H9 (cell line): ENCODE results near the gene RPL39L. TPM values are rescaled to one million over a fixed set of nuclear protein-coding genes. Genes with fewer than 3 reads are reported as not detected.

Experiments used
- DNase-seq: peaks from one replicate; pipeline ENCODE4 v3.0.0-alpha.2; 2017
- H2AFZ ChIP-seq: one replicate; pipeline ENCODE4 v1.6.1; 2013; ENCODE audit warnings: mild to moderate bottlenecking, low read length, control low read depth, moderate library complexity
- H2AK5ac ChIP-seq: 2 replicates; pipeline ENCODE4 v1.6.1; 2013; ENCODE audit warnings: low read length, control low read depth, mixed read lengths; ENCODE audit not compliant: insufficient read length
- H2BK120ac ChIP-seq: one replicate; pipeline ENCODE4 v1.6.1; 2013; ENCODE audit warnings: low read depth, mild to moderate bottlenecking, low read length, control low read depth, inconsistent platforms; ENCODE audit not compliant: poor library complexity, severe bottlenecking
- H2BK12ac ChIP-seq: 2 replicates; pipeline ENCODE4 v1.6.1; 2013; ENCODE audit warnings: low read length, control low read depth, mixed read lengths, low read depth; ENCODE audit not compliant: insufficient read length
- H2BK15ac ChIP-seq: 2 replicates; pipeline ENCODE4 v1.6.1; 2013; ENCODE audit warnings: low read depth, low read length, control low read depth
- H2BK20ac ChIP-seq: one replicate; pipeline ENCODE4 v1.6.1; 2013; ENCODE audit warnings: low read depth, mild to moderate bottlenecking, low read length, control low read depth, inconsistent platforms; ENCODE audit not compliant: poor library complexity, severe bottlenecking
- H2BK5ac ChIP-seq: 2 replicates; pipeline ENCODE4 v1.6.1; 2013; ENCODE audit warnings: low read length, control low read depth, mixed read lengths; ENCODE audit not compliant: insufficient read length
- H3K14ac ChIP-seq: 2 replicates; pipeline ENCODE4 v1.6.1; 2013; ENCODE audit warnings: low read length, control low read depth; ENCODE audit not compliant: insufficient read depth
- H3K18ac ChIP-seq: 2 replicates; pipeline ENCODE4 v1.6.1; 2013; ENCODE audit warnings: low read depth, mild to moderate bottlenecking, mixed read lengths, low read length, control low read depth; ENCODE audit not compliant: insufficient read length
- H3K23ac ChIP-seq: 2 replicates; pipeline ENCODE4 v1.6.1; 2013; ENCODE audit warnings: low read length, control low read depth, mixed read lengths, low read depth; ENCODE audit not compliant: insufficient read length
- H3K23me2 ChIP-seq: 2 replicates; pipeline ENCODE4 v1.6.1; 2013; ENCODE audit warnings: low read depth, mild to moderate bottlenecking, mixed read lengths, low read length, control low read depth; ENCODE audit not compliant: insufficient read length, poor library complexity, severe bottlenecking
- H3K27ac ChIP-seq: 2 replicates; pipeline ENCODE4 v1.5.1; 2013; ENCODE audit warnings: low read length, control low read depth, mixed read lengths, low read depth; ENCODE audit not compliant: insufficient read length
- H3K27me3 ChIP-seq: 2 replicates; pipeline ENCODE4 v1.6.1; 2013; ENCODE audit warnings: low read length, control low read depth, inconsistent platforms; ENCODE audit not compliant: insufficient read depth
- H3K4ac ChIP-seq: 2 replicates; pipeline ENCODE4 v1.6.1; 2013; ENCODE audit warnings: low read depth, mild to moderate bottlenecking, control low read depth, inconsistent platforms, low read length, moderate library complexity
- H3K4me1 ChIP-seq: 2 replicates; pipeline ENCODE4 v1.6.1; 2013; ENCODE audit warnings: low read length, control low read depth, inconsistent platforms; ENCODE audit not compliant: insufficient read depth
- H3K4me2 ChIP-seq: 2 replicates; pipeline ENCODE4 v1.6.1; 2013; ENCODE audit warnings: low read length, control low read depth, mixed read lengths; ENCODE audit not compliant: insufficient read length, insufficient read depth
- H3K56ac ChIP-seq: 2 replicates; pipeline ENCODE4 v1.6.1; 2013; ENCODE audit warnings: low read depth, mild to moderate bottlenecking, mixed read lengths, low read length, control low read depth; ENCODE audit not compliant: insufficient read length
- H3K79me1 ChIP-seq: 2 replicates; pipeline ENCODE4 v1.6.1; 2013; ENCODE audit warnings: low read depth, mild to moderate bottlenecking, moderate library complexity, low read length, control low read depth, inconsistent platforms; ENCODE audit not compliant: insufficient read depth, poor library complexity, severe bottlenecking
- H3K79me2 ChIP-seq: 2 replicates; pipeline ENCODE4 v1.6.1; 2013; ENCODE audit warnings: low read length, control low read depth, inconsistent platforms; ENCODE audit not compliant: insufficient read depth
- H3K9ac ChIP-seq: 2 replicates; pipeline ENCODE4 v1.6.1; 2013; ENCODE audit warnings: low read length, control low read depth, mixed read lengths; ENCODE audit not compliant: insufficient read length; ENCODE audit errors: extremely low read depth
- H3K9me3 ChIP-seq: one replicate; pipeline ENCODE4 v1.6.1; 2013; ENCODE audit warnings: low read depth, low read length, inconsistent platforms; ENCODE audit not compliant: control insufficient read depth
- H3T11ph ChIP-seq: one replicate; pipeline ENCODE4 v1.6.1; 2013; ENCODE audit warnings: mild to moderate bottlenecking, low read length, control low read depth, inconsistent platforms
- H4K20me1 ChIP-seq: one replicate; pipeline ENCODE4 v1.6.1; 2013; ENCODE audit not compliant: control insufficient read depth, insufficient read length, insufficient read depth
- H4K5ac ChIP-seq: 2 replicates; pipeline ENCODE4 v1.6.1; 2013; ENCODE audit warnings: low read depth, mild to moderate bottlenecking, mixed read lengths, low read length, control low read depth; ENCODE audit not compliant: insufficient read length
- H4K8ac ChIP-seq: replicated peaks from 2 replicates; pipeline ENCODE4 v1.6.1; 2013; ENCODE audit warnings: low read length, control low read depth, mixed read lengths, low read depth; ENCODE audit not compliant: insufficient read length
- H4K91ac ChIP-seq: 2 replicates; pipeline ENCODE4 v1.6.1; 2013; ENCODE audit warnings: low read depth, mild to moderate bottlenecking, moderate library complexity, mixed read lengths, low read length, control low read depth; ENCODE audit not compliant: insufficient read length
- H3K27ac Mint-ChIP-seq, 3 experiments: 2 replicates in 2 of 3; 3 replicates in 1 of 3; pipeline ENCODE4 v1.8.0; 2020 to 2021; ENCODE audit warnings: mixed read lengths in 3 of 3, mild to moderate bottlenecking in 1 of 3, moderate library complexity in 1 of 3
- H3K27me3 Mint-ChIP-seq: 2 replicates; pipeline ENCODE4 v1.8.0; 2021; ENCODE audit warnings: low read depth, mild to moderate bottlenecking, moderate library complexity, mixed read lengths
- H3K36me3 Mint-ChIP-seq, 3 experiments: 2 replicates in 2 of 3; 3 replicates in 1 of 3; pipeline ENCODE4 v1.8.0; 2020 to 2021; ENCODE audit warnings: low read depth in 3 of 3, mixed read lengths in 3 of 3; ENCODE audit not compliant: insufficient read depth in 1 of 3
- H3K4me1 Mint-ChIP-seq, 2 experiments: 2 replicates each; pipeline ENCODE4 v1.8.0; 2020; ENCODE audit warnings: mixed read lengths in 2 of 2
- H3K4me3 Mint-ChIP-seq, 2 experiments: 2 replicates in 1 of 2; 3 replicates in 1 of 2; pipeline ENCODE4 v1.8.0; 2020 to 2021; ENCODE audit warnings: mild to moderate bottlenecking in 2 of 2, mixed read lengths in 2 of 2, moderate library complexity in 1 of 2
- H3K9me3 Mint-ChIP-seq, 2 experiments: 2 replicates in 1 of 2; 3 replicates in 1 of 2; pipeline ENCODE4 v1.8.0; 2020; ENCODE audit warnings: mild to moderate bottlenecking in 2 of 2, mixed read lengths in 2 of 2, moderate library complexity in 1 of 2
- WGBS: extraction: QIAGEN DNeasy Blood & Tissue Kit; methylation state at CpG from one replicate; pipeline ENCODE4 v1.1.7; 2013; ENCODE audit warnings: missing lambda C conversion rate, low lambda C conversion rate, mixed read lengths; ENCODE audit not compliant: insufficient read length; ENCODE audit errors: extremely low coverage; 5-methylcytosine and 5-hydroxymethylcytosine counted together
- total RNA-seq: library from RNA; stranded (reverse); gene quantifications from 2 replicates; pipeline ENCODE4 v1.2.1, GENCODE V29; 2021
- TF ChIP-seq, protein P1 (sequence below): fragments of 200-600 bp; sonication (generic); conservative IDR thresholded peaks from 3 replicates; pipeline ENCODE4 v1.8.0; 2021; ENCODE audit warnings: antibody characterized with exemption, mild to moderate bottlenecking

The RPL39L gene
- total RNA-seq, 1 experiment from 2014 or later: 71.7 TPM

DNA sequence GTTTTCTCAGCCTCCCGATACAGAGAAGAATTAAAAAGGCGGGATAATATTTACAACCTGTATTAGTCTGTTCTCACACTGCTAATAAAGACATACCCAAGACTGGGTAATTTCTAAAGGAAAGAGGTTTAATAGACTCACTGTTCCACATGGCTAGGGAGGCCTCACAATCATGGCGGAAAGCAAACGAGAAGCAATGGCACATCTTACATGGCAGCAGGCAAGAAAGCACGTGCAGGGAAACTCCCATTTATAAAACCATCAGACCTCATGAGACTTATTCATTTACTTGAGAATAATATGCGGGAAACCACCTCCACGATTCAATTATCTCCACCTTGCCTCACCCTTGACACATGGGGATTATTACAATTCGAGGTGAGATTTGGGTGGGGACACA lies 27.5 kb upstream of the RPL39L start:
- no peak for DNase-seq

More for the DNA sequence above, 27.5 kb upstream of the RPL39L start:
- Histone ChIP-seq H3K79me2 (no peaks in the 10 kb centered on the region), H3K27ac (no peak overlapping the region), H4K8ac (no peak overlapping the region), H3K4me1 (peaks cover 8% of the 10 kb centered on the region; the same call in 1 of the 2 replicates), H3K23me2 (no peaks in the 10 kb centered on the region), H2AK5ac (no peak overlapping the region), H4K5ac (no peak overlapping the region), H4K20me1 (no peaks in the 10 kb centered on the region), H2AFZ (no peak overlapping the region), H2BK120ac (no peak overlapping the region), H2BK5ac (no peak overlapping the region), H2BK20ac (no peak overlapping the region), H2BK15ac (no peak overlapping the region), H3K14ac (no peak overlapping the region), H3K79me1 (no peaks in the 10 kb centered on the region), H3T11ph (no peak overlapping the region), H3K4ac (no peak overlapping the region), H3K9me3 (no peaks in the 10 kb centered on the region), H3K23ac (no peak overlapping the region), H3K27me3 (no peaks in the 10 kb centered on the region), H2BK12ac (no peak overlapping the region), H3K4me2 (no peak overlapping the region), H3K9ac (no peak overlapping the region), H3K56ac (no peak overlapping the region), H3K18ac (no peak overlapping the region), H4K91ac (no peak overlapping the region)
- H3K4me1 Mint-ChIP-seq: peaks cover 35 to 64% of the 10 kb centered on the region in 2 experiments
- peak overlapping the region in 1 of 3 experiments; percentile 55; a peak in 1 of 7 replicates for H3K27ac Mint-ChIP-seq
- no peak overlapping the region for H3K4me3 Mint-ChIP-seq
- H3K27me3 Mint-ChIP-seq: no peaks in the 10 kb centered on the region
- TF ChIP-seq, protein P1, sequence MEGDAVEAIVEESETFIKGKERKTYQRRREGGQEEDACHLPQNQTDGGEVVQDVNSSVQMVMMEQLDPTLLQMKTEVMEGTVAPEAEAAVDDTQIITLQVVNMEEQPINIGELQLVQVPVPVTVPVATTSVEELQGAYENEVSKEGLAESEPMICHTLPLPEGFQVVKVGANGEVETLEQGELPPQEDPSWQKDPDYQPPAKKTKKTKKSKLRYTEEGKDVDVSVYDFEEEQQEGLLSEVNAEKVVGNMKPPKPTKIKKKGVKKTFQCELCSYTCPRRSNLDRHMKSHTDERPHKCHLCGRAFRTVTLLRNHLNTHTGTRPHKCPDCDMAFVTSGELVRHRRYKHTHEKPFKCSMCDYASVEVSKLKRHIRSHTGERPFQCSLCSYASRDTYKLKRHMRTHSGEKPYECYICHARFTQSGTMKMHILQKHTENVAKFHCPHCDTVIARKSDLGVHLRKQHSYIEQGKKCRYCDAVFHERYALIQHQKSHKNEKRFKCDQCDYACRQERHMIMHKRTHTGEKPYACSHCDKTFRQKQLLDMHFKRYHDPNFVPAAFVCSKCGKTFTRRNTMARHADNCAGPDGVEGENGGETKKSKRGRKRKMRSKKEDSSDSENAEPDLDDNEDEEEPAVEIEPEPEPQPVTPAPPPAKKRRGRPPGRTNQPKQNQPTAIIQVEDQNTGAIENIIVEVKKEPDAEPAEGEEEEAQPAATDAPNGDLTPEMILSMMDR: no peak
- WGBS: no CpG with 5 or more reads among the region's 8 CpGs
- peaks cover 6 to 35% (median 7%) of the 10 kb centered on the region in 3 experiments for H3K36me3 Mint-ChIP-seq
- peaks cover 0 to 7% of the 10 kb centered on the region in 2 experiments; a peak in 3 of 5 replicates for H3K9me3 Mint-ChIP-seq
